ENCODE data around the gene COMT.

Gene COMT

GRCh38 chr22:19959587-19960490 lies 18.3 kb downstream of the COMT start:
- Histone ChIP-seq H3K9me3 (ENCODE audit: control insufficient read depth, insufficient read depth, low read length) (no peaks in the 10 kb centered on the region), H3K9ac (ENCODE audit: low read depth, low read length) (no peak overlapping the region), H3K4me3 (ENCODE audit: low read depth, low read length) (peak overlapping the region; percentile 35; the same call in 1 of the 2 replicates), H3K27me3 (ENCODE audit: control insufficient read depth, insufficient read depth, low read length) (no peaks in the 10 kb centered on the region), H3K36me3 (ENCODE audit: control insufficient read depth, insufficient read depth, low read length) (no peaks in the 10 kb centered on the region), H3K27ac (ENCODE audit: low read depth, low read length) (peak overlapping the region; percentile 57), H3K4me1 (ENCODE audit: control insufficient read depth, insufficient read depth, low read length) (peaks cover 19% of the 10 kb centered on the region)

GRCh38 chr22:19960491-19961200 lies 19.1 kb downstream of the COMT start:
- no peak overlapping the region for H3K9ac ChIP-seq (ENCODE audit: low read depth, low read length)
- H3K27ac ChIP-seq (ENCODE audit: low read depth, low read length): no peak overlapping the region
- H3K4me1 ChIP-seq (ENCODE audit: control insufficient read depth, insufficient read depth, low read length): peaks cover 19% of the 10 kb centered on the region
- H3K27me3 ChIP-seq (ENCODE audit: control insufficient read depth, insufficient read depth, low read length): no peaks in the 10 kb centered on the region
- no peaks in the 10 kb centered on the region for H3K9me3 ChIP-seq (ENCODE audit: control insufficient read depth, insufficient read depth, low read length)
- no peaks in the 10 kb centered on the region for H3K36me3 ChIP-seq (ENCODE audit: control insufficient read depth, insufficient read depth, low read length)
- no peak overlapping the region for H3K4me3 ChIP-seq (ENCODE audit: low read depth, low read length)

- H3K9ac ChIP-seq (ENCODE audit: low read depth, low read length): no peak overlapping the region
- H3K27me3 ChIP-seq (ENCODE audit: control insufficient read depth, insufficient read depth, low read length): no peaks in the 10 kb centered on the region
- H3K4me3 ChIP-seq (ENCODE audit: low read depth, low read length): no peak overlapping the region
- peaks cover 19% of the 10 kb centered on the region for H3K4me1 ChIP-seq (ENCODE audit: control insufficient read depth, insufficient read depth, low read length)
- H3K27ac ChIP-seq (ENCODE audit: low read depth, low read length): no peak overlapping the region
- H3K36me3 ChIP-seq (ENCODE audit: control insufficient read depth, insufficient read depth, low read length): no peaks in the 10 kb centered on the region
- H3K9me3 ChIP-seq (ENCODE audit: control insufficient read depth, insufficient read depth, low read length): no peaks in the 10 kb centered on the region
These were observed 19.6 kb downstream of the COMT start for GRCh38 chr22:19961201-19961580.

- H3K27ac ChIP-seq (ENCODE audit: low read depth, low read length): no peak overlapping the region
- no peak overlapping the region for H3K4me3 ChIP-seq (ENCODE audit: low read depth, low read length)
- no peaks in the 10 kb centered on the region for H3K27me3 ChIP-seq (ENCODE audit: control insufficient read depth, insufficient read depth, low read length)
- no peaks in the 10 kb centered on the region for H3K9me3 ChIP-seq (ENCODE audit: control insufficient read depth, insufficient read depth, low read length)
- H3K36me3 ChIP-seq (ENCODE audit: control insufficient read depth, insufficient read depth, low read length): no peaks in the 10 kb centered on the region; the same call in 1 of the 2 replicates
- peaks cover 19% of the 10 kb centered on the region for H3K4me1 ChIP-seq (ENCODE audit: control insufficient read depth, insufficient read depth, low read length)
- no peak overlapping the region for H3K9ac ChIP-seq (ENCODE audit: low read depth, low read length)
These were observed 20.3 kb downstream of the COMT start for GRCh38 chr22:19961868-19962245.

GRCh38 chr22:19962246-19962908 lies 20.8 kb downstream of the COMT start:
- Histone ChIP-seq H3K4me3 (ENCODE audit: low read depth, low read length) (peak overlapping the region; percentile 30; the same call in 1 of the 2 replicates), H3K27me3 (ENCODE audit: control insufficient read depth, insufficient read depth, low read length) (no peaks in the 10 kb centered on the region), H3K36me3 (ENCODE audit: control insufficient read depth, insufficient read depth, low read length) (no peaks in the 10 kb centered on the region; the same call in 1 of the 2 replicates), H3K27ac (ENCODE audit: low read depth, low read length) (peak overlapping the region; percentile 44), H3K9ac (ENCODE audit: low read depth, low read length) (no peak overlapping the region), H3K9me3 (ENCODE audit: control insufficient read depth, insufficient read depth, low read length) (no peaks in the 10 kb centered on the region), H3K4me1 (ENCODE audit: control insufficient read depth, insufficient read depth, low read length) (peaks cover 19% of the 10 kb centered on the region)

- Histone ChIP-seq H3K27ac (ENCODE audit: low read depth, low read length) (peak overlapping the region; percentile 44), H3K36me3 (ENCODE audit: control insufficient read depth, insufficient read depth, low read length) (peaks cover 4% of the 10 kb centered on the region), H3K9me3 (ENCODE audit: control insufficient read depth, insufficient read depth, low read length) (no peaks in the 10 kb centered on the region), H3K4me1 (ENCODE audit: control insufficient read depth, insufficient read depth, low read length) (peaks cover 19% of the 10 kb centered on the region), H3K27me3 (ENCODE audit: control insufficient read depth, insufficient read depth, low read length) (no peaks in the 10 kb centered on the region), H3K9ac (ENCODE audit: low read depth, low read length) (no peak overlapping the region), H3K4me3 (ENCODE audit: low read depth, low read length) (peak overlapping the region; percentile 30; the same call in 1 of the 2 replicates)
These were observed 21.6 kb downstream of the COMT start for GRCh38 chr22:19962909-19963806.

GRCh38 chr22:19963863-19964642 lies 22.5 kb downstream of the COMT start:
- Histone ChIP-seq H3K4me1 (ENCODE audit: control insufficient read depth, insufficient read depth, low read length) (peaks cover 15% of the 10 kb centered on the region), H3K27ac (ENCODE audit: low read depth, low read length) (no peak overlapping the region), H3K9ac (ENCODE audit: low read depth, low read length) (no peak overlapping the region), H3K36me3 (ENCODE audit: control insufficient read depth, insufficient read depth, low read length) (peaks cover 8% of the 10 kb centered on the region), H3K4me3 (ENCODE audit: low read depth, low read length) (no peak overlapping the region), H3K9me3 (ENCODE audit: control insufficient read depth, insufficient read depth, low read length) (no peaks in the 10 kb centered on the region), H3K27me3 (ENCODE audit: control insufficient read depth, insufficient read depth, low read length) (no peaks in the 10 kb centered on the region)

- Histone ChIP-seq H3K27me3 (ENCODE audit: control insufficient read depth, insufficient read depth, low read length) (no peaks in the 10 kb centered on the region), H3K4me1 (ENCODE audit: control insufficient read depth, insufficient read depth, low read length) (peaks cover 12% of the 10 kb centered on the region), H3K4me3 (ENCODE audit: low read depth, low read length) (no peak overlapping the region), H3K9ac (ENCODE audit: low read depth, low read length) (no peak overlapping the region), H3K36me3 (ENCODE audit: control insufficient read depth, insufficient read depth, low read length) (peaks cover 8% of the 10 kb centered on the region), H3K9me3 (ENCODE audit: control insufficient read depth, insufficient read depth, low read length) (no peaks in the 10 kb centered on the region), H3K27ac (ENCODE audit: low read depth, low read length) (no peak overlapping the region)
These were observed 23.3 kb downstream of the COMT start for GRCh38 chr22:19964701-19965386.

- Histone ChIP-seq H3K27me3 (ENCODE audit: control insufficient read depth, insufficient read depth, low read length) (no peaks in the 10 kb centered on the region), H3K4me1 (ENCODE audit: control insufficient read depth, insufficient read depth, low read length) (peaks cover 9% of the 10 kb centered on the region), H3K9ac (ENCODE audit: low read depth, low read length) (no peak overlapping the region), H3K36me3 (ENCODE audit: control insufficient read depth, insufficient read depth, low read length) (peaks cover 13% of the 10 kb centered on the region), H3K27ac (ENCODE audit: low read depth, low read length) (no peak overlapping the region), H3K4me3 (ENCODE audit: low read depth, low read length) (no peak overlapping the region), H3K9me3 (ENCODE audit: control insufficient read depth, insufficient read depth, low read length) (no peaks in the 10 kb centered on the region)
These were observed 24.5 kb downstream of the COMT start for GRCh38 chr22:19965771-19966709.
